Osteoblast (primary cell): ENCODE measurements around the gene DHRSX. TPM values are rescaled to one million over a fixed set of nuclear protein-coding genes. Genes with fewer than 3 reads are reported as not detected.
A peak's percentile ranks its signal among the peaks of the same experiment; 100 is the strongest.

ENCODE experiments used
- DNase-seq: peaks from one replicate; pipeline ENCODE4 v3.0.0; 2011; ENCODE audit warnings: low spot score, mixed read lengths; ENCODE audit not compliant: insufficient read length; ENCODE audit errors: missing footprints
- H2AFZ ChIP-seq: 2 replicates; pipeline ENCODE4 v1.6.0; 2011; ENCODE audit warnings: mild to moderate bottlenecking, low read length
- H3K27ac ChIP-seq: 2 replicates; pipeline ENCODE4 v1.5.1; 2011; ENCODE audit warnings: mild to moderate bottlenecking, low read depth, low read length, moderate library complexity
- H3K27me3 ChIP-seq: 2 replicates; pipeline ENCODE4 v1.6.0; 2012; ENCODE audit warnings: mild to moderate bottlenecking, control low read depth, inconsistent platforms, low read length, moderate library complexity; ENCODE audit not compliant: insufficient read depth
- H3K36me3 ChIP-seq: 2 replicates; pipeline ENCODE4 v1.5.1; 2011; ENCODE audit warnings: mild to moderate bottlenecking, low read length, control low read depth, moderate library complexity; ENCODE audit not compliant: insufficient read depth
- H3K4me1 ChIP-seq: 2 replicates; pipeline ENCODE4 v1.5.1; 2011; ENCODE audit warnings: mild to moderate bottlenecking, low read length, control low read depth, moderate library complexity; ENCODE audit not compliant: insufficient read depth
- H3K4me2 ChIP-seq: 2 replicates; pipeline ENCODE4 v1.6.0; 2011; ENCODE audit warnings: mild to moderate bottlenecking, low read length; ENCODE audit not compliant: insufficient read depth
- H3K4me3 ChIP-seq: fragments of 200-600 bp; sonication (generic); 3 replicates; pipeline ENCODE4 v1.5.1; 2012; ENCODE audit warnings: mild to moderate bottlenecking, low read length, inconsistent platforms; ENCODE audit not compliant: insufficient read depth
- H3K79me2 ChIP-seq: 2 replicates; pipeline ENCODE4 v1.6.0; 2012; ENCODE audit warnings: mild to moderate bottlenecking, low read length, control low read depth, inconsistent platforms; ENCODE audit not compliant: insufficient read depth
- H3K9me3 ChIP-seq: 2 replicates; pipeline ENCODE4 v1.5.1; 2011; ENCODE audit warnings: low read depth, low read length, control low read depth
- H4K20me1 ChIP-seq: 2 replicates; pipeline ENCODE4 v1.6.0; 2012; ENCODE audit warnings: mild to moderate bottlenecking, low read length, control low read depth; ENCODE audit not compliant: insufficient read depth
- total RNA-seq: library from RNA; depleted of rRNA; stranded (reverse); fragments of >200 nt; gene quantifications from 2 replicates; pipeline ENCODE4 v1.2.3, GENCODE V29; 2012
- TF ChIP-seq, protein P1 (sequence below): IDR thresholded peaks from 2 replicates; pipeline ENCODE4 v1.5.1; 2011; ENCODE audit warnings: mild to moderate bottlenecking, low read depth, low read length, moderate library complexity; ENCODE audit errors: extremely low read depth

DHRSX gene
- total RNA-seq, 1 donor: 37.6 TPM

DNA sequence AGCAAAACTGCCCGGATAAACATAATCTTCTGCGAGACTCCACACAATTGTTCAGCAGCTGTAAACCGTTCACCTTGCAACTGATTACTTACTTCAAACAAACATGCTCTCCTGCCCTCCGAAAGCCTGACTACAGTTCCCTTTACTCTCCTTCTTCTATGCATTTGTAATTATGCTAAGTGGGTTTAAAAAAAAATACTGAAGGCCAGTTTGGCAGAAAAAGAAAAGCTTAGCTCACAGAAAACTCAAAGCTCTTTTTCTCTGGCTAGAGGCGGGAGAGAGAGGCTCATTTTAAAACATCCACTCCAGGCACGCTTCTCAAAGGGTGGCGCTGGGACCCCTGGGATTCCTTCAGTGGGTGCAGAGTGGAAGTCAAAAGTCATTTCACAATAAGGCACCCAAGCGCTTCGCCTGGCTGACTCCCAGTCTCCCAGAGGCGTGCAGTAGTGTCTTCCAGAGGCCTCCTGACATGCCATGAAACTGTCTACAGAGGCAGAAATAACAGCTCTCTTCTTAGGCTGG is 1.9 kb downstream of the DHRSX start:
- Histone ChIP-seq H4K20me1 (peaks cover 18% of the 10 kb centered on the region), H3K4me2 (peak overlapping the region; percentile 73), H3K9me3 (no peaks in the 10 kb centered on the region), H3K4me3 (peak overlapping the region; percentile 85), H2AFZ (peak overlapping the region; percentile 60), H3K79me2 (peaks cover 49% of the 10 kb centered on the region), H3K36me3 (peaks cover 6% of the 10 kb centered on the region), H3K27ac (peak overlapping the region; percentile 71), H3K4me1 (peaks cover 29% of the 10 kb centered on the region), H3K27me3 (no peaks in the 10 kb centered on the region)
- peak; percentile 94 for DNase-seq
- TF ChIP-seq, protein P1, sequence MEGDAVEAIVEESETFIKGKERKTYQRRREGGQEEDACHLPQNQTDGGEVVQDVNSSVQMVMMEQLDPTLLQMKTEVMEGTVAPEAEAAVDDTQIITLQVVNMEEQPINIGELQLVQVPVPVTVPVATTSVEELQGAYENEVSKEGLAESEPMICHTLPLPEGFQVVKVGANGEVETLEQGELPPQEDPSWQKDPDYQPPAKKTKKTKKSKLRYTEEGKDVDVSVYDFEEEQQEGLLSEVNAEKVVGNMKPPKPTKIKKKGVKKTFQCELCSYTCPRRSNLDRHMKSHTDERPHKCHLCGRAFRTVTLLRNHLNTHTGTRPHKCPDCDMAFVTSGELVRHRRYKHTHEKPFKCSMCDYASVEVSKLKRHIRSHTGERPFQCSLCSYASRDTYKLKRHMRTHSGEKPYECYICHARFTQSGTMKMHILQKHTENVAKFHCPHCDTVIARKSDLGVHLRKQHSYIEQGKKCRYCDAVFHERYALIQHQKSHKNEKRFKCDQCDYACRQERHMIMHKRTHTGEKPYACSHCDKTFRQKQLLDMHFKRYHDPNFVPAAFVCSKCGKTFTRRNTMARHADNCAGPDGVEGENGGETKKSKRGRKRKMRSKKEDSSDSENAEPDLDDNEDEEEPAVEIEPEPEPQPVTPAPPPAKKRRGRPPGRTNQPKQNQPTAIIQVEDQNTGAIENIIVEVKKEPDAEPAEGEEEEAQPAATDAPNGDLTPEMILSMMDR: no peak

DNA sequence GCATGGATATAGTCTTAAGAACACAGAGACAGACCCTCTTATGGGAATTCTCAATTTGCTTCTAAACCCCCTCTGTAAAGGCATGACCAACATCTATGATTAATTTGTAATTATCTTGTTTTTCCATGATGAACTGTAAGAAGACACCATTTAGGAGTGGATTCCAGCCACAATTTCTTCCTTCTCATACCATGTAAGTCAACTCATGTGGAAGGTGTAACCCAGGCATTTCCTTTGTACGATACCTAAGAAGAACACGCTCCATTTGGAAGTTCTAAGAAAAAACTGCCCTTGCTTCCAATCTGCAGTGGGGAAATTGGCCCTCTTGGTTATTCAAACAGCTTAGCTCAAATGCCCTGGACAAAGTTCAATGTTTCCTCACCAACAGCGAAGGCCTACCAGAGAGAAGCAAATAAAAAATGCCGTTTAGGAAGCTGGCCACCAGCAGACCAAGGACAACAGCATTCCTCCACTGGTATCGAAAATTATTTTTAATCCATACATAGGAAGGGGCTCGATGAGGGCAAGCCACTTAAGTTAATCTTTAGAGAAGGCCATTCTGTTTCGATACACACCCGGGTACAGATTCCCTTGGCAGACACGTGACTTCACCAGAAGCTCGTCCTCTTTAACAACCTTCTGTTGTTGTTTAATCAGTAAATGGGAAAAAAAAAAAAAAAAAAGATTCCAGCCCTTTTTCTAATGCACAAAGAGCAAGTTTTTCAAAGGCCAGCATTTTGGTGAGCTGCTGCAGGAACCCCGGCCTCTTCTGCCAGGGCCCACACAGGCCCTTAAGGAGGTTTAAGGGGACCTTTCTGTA is 2.6 kb downstream of the DHRSX start:
- H3K4me2 ChIP-seq: peak overlapping the region; percentile 73
- H3K4me1 ChIP-seq: peaks cover 29% of the 10 kb centered on the region
- H2AFZ ChIP-seq: peak overlapping the region; percentile 60
- H3K36me3 ChIP-seq: peaks cover 6% of the 10 kb centered on the region
- TF ChIP-seq, protein P1: no peak
- peak overlapping the region; percentile 85 for H3K4me3 ChIP-seq
- peaks cover 18% of the 10 kb centered on the region for H4K20me1 ChIP-seq
- peak overlapping the region; percentile 71 for H3K27ac ChIP-seq
- DNase-seq: peak; percentile 92
- no peaks in the 10 kb centered on the region for H3K9me3 ChIP-seq
- H3K27me3 ChIP-seq: no peaks in the 10 kb centered on the region
- peaks cover 53% of the 10 kb centered on the region for H3K79me2 ChIP-seq

DNA sequence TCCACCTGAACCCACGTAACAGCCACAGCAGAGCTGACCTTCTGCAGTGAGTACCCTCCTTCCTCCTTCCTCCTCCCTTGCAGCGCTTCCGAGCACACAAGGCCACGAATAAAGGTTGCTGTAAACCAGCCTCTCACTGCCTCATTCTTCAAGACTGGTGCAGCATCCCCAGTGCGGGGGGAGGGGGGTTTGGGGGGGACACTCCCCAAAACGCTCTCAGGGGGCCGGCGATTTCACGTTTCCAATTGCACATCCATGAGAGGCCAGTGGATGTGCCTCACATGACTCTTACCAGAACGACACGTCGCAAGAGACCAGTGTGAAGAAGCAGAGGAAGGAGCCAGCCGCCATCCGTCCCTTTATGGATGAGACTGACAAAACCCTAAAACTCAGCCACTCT is 5.2 kb downstream of the DHRSX start:
- Histone ChIP-seq H3K4me1 (peaks cover 29% of the 10 kb centered on the region), H3K9me3 (no peaks in the 10 kb centered on the region), H3K79me2 (peaks cover 76% of the 10 kb centered on the region), H3K27ac (no peak overlapping the region), H3K4me3 (no peak overlapping the region), H4K20me1 (peaks cover 28% of the 10 kb centered on the region), H3K4me2 (no peak overlapping the region), H2AFZ (no peak overlapping the region), H3K27me3 (no peaks in the 10 kb centered on the region), H3K36me3 (peaks cover 8% of the 10 kb centered on the region)
- no peak for DNase-seq
- TF ChIP-seq, protein P1: no peak

GRCh38 chrX:2492531-2493218 is 8.1 kb downstream of the DHRSX start:
- DNase-seq: no peak
- Histone ChIP-seq H3K4me1 (peaks cover 6% of the 10 kb centered on the region), H3K27me3 (no peaks in the 10 kb centered on the region), H3K36me3 (peaks cover 33% of the 10 kb centered on the region), H3K4me3 (no peak overlapping the region), H3K27ac (no peak overlapping the region), H3K79me2 (peaks cover 68% of the 10 kb centered on the region), H4K20me1 (peaks cover 23% of the 10 kb centered on the region), H2AFZ (no peak overlapping the region), H3K4me2 (no peak overlapping the region), H3K9me3 (no peaks in the 10 kb centered on the region)
- TF ChIP-seq, protein P1: no peak
